HK-2 (cell line): Measurements from ENCODE around the gene TCOF1.

Source experiments
- DNase-seq: peaks from one replicate; pipeline ENCODE4 v3.0.0-alpha.2; 2018; ENCODE audit not compliant: unreplicated experiment

The TCOF1 gene, protein sequence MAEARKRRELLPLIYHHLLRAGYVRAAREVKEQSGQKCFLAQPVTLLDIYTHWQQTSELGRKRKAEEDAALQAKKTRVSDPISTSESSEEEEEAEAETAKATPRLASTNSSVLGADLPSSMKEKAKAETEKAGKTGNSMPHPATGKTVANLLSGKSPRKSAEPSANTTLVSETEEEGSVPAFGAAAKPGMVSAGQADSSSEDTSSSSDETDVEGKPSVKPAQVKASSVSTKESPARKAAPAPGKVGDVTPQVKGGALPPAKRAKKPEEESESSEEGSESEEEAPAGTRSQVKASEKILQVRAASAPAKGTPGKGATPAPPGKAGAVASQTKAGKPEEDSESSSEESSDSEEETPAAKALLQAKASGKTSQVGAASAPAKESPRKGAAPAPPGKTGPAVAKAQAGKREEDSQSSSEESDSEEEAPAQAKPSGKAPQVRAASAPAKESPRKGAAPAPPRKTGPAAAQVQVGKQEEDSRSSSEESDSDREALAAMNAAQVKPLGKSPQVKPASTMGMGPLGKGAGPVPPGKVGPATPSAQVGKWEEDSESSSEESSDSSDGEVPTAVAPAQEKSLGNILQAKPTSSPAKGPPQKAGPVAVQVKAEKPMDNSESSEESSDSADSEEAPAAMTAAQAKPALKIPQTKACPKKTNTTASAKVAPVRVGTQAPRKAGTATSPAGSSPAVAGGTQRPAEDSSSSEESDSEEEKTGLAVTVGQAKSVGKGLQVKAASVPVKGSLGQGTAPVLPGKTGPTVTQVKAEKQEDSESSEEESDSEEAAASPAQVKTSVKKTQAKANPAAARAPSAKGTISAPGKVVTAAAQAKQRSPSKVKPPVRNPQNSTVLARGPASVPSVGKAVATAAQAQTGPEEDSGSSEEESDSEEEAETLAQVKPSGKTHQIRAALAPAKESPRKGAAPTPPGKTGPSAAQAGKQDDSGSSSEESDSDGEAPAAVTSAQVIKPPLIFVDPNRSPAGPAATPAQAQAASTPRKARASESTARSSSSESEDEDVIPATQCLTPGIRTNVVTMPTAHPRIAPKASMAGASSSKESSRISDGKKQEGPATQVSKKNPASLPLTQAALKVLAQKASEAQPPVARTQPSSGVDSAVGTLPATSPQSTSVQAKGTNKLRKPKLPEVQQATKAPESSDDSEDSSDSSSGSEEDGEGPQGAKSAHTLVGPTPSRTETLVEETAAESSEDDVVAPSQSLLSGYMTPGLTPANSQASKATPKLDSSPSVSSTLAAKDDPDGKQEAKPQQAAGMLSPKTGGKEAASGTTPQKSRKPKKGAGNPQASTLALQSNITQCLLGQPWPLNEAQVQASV (N-terminal part only)

GRCh38 chr5:150357326-150358260, at the start of gene TCOF1:
TCOF1 (plus strand) TSS chr5:150357697; CDS start chr5:150357747, 50 bp downstream.
- peak; percentile 91 for DNase-seq

GRCh38 chr5:150309101-150309885, 48.2 kb upstream of the TCOF1 start:
- no peak for DNase-seq

DNA sequence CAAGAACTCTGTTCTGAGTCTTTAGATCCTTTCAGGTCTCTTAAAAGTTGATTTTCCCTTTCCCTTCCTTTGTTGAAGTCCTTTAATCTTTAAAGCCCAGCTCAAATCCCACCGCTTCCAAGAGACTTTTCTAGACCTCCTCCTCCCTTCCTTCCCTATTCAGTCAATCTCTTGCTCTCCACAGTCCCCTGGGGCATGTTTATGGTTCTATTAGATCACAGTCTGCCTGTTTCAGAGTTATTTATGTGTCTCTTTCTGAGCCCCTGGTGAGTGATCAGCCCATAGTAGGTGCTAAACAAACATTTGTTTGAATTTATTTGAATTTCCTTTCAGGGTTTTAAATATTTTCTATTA, 47.6 kb upstream of the TCOF1 start:
- DNase-seq: no peak

DNA sequence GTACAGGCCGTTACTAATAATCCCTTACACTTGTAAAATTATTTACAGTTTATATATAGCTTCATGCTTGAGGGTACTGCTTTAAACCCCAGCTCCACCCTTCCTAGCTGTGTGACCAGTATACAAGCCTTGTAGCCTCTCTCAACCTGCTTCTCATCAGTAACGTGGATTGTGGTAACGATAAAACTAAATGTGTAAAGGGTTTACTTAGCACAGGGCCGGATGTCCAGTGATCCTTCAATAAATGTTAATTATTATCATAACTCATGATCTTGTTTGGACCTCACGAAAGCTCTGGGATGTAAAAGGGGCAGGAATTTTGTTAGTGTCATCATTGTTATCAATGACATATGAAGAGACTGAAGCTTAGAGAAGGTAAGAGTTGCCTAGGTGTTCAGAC, 47.3 kb upstream of the TCOF1 start:
- DNase-seq: no peak

GRCh38 chr5:150311015-150311692, 46.3 kb upstream of the TCOF1 start:
- no peak for DNase-seq

DNA sequence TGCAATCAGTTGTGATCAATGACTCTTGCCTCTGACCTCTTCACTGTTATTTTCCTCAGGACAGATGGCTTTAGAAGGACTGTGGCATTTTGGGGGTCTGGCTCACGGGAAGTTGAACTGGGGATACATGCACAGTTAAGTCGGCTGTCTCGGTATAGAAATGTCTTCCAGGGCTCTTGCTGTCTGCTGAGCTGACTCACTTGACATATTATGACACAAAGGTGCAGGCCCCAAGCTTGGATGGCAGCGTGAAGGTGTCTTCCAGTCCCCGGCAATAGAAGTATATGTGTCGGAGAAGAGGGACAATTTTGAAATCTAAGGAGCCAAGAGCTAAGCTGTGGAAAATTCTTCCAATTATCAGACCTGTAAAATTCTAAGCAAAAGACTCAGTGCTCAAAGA, 45.0 kb upstream of the TCOF1 start:
- DNase-seq: no peak

DNA sequence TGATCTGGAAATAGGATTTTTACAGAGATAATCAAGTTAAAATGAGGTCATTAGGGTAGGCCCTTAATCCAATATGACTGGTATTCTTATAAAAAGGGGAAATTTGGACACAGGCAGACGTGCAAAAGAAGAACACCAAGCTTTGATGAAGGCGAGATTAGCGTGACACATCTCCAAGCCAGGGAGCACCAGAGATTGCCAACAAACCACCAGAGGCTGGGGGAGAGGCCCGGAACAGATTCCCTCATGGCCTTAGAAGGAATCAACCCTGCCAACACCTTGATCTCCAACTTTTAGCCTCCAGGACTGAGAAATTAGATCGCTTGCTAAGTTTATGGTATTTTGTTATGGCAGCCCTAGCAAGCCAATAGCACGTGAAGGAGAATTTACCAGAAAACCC, 44.0 kb upstream of the TCOF1 start:
- DNase-seq: no peak

DNA sequence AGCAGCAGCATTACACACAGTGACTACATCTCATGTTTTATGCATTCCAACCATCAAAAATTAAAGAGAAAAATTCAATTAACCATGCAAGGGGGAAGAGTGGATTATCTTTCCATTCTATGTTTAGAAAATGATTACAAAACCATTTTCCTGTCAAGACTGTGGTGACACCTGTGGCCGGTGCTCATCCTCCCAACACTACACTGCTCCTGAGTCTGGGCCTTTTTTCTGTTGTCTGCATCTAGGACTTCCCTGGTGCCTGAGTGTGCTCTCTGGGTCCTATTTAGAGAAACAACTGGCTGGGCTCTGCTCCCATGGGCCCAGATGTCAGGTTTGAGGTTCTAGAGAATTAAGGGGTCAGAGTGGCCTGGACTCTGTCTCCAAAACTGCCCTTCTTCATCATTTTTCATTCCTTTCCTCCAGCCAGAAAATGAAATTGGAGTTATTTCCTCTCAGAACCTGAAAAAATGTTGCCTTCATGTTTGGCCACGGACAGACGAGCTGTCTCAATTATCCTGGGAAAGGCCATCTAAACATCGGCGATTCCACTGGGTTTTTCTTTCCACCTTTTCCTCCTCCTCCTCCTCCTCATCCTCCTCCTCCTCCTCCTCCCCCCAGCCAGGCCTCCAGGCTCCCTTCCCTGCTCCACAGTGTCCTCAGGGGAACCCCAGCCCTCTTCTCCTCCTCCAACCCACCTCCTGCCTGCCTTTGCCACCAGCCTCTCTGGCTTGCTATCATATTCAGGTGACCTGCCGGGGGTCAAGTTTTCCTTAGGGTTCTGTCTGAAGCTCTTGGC, 43.4 kb upstream of the TCOF1 start:
- no peak for DNase-seq

DNA sequence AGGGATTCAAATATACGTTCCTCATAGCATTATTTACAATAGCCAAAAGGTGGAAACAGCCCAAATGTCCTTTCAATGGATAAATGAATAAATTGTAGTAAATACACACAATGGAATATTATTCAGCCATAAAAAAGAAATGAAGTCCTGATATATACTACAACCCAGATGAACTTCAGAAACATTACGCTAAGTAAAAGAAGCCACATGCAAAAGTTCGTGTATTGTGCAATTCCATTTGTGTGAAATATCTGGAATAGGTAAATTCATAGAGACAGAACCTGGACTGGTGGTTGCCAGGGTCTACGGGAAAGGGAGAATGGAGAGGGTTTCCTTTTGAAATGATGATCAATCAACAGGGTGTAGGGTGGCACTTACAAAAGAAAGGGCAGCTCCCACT, 42.3 kb upstream of the TCOF1 start:
- DNase-seq: no peak

DNA sequence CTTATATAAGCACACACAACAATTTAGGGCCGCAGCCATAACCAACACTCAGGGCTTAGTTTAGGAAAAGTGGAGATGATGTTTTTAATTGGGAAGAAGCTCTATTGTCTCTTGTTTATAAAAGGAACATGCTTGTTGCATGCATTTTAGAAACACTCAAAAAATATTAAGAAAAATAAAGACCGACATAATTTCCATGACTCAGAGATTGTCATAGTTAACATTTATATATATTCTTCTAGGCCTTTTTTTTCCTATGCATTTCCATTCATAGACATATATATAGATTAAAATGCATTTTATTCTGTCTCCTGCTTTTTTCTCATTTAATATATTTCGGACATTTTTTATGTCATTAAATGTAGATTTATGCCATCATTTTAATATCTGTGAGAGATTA, 41.2 kb upstream of the TCOF1 start:
- no peak for DNase-seq

- DNase-seq: peak; percentile 86
Measured at GRCh38 chr5:150317048-150318003, 40.2 kb upstream of the TCOF1 start.

GRCh38 chr5:150318613-150319483, 38.6 kb upstream of the TCOF1 start:
- DNase-seq: no peak

- DNase-seq: no peak
Measured at GRCh38 chr5:150319484-150319790, 38.1 kb upstream of the TCOF1 start.

- DNase-seq: peak; percentile 51
Measured at GRCh38 chr5:150320044-150320613, 37.4 kb upstream of the TCOF1 start.

DNA sequence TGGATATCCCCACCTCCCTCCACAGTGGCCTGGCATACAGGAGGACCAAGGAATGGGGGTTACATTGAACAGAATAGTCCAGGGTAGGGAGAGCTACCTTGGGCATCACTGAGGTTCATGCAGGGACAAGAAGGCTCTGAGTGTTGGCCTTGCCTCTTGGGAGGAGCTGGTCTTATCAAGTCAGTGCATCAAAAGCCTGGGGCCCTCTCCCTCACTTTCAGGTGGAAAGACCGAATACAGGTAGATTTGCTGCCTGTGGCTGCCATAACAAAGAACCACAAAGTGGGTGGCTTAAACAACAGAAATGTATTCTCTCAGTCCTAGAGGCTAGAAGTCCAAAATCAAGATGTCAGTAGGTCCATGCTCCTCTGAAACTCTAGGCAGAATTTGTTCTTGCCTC, 36.3 kb upstream of the TCOF1 start:
- no peak for DNase-seq

DNA sequence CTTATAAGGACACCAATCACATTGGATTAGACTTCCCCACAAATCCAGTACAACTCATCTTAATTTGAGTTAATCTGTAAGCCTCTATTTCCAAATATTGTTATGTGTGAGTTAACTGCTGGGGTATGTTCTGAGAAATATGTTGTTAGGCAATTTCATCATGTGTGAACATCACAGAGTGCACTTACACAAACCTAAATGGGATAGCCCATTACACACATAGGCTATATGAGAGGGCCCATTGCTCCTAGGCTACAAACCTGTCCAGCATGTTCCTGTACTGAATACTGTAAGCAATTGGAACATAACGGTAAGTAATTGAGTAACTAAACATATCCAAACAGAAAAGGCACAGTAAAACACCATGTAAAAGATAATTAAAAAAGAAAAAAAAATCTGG, 35.7 kb upstream of the TCOF1 start:
- DNase-seq: no peak
